ENCODE results near the gene CENPV. TPM values are rescaled to one million over a fixed set of nuclear protein-coding genes. Genes with fewer than 3 reads are reported as not detected.
A peak's percentile ranks its signal among the peaks of the same experiment; 100 is the strongest.

The CENPV gene
- total RNA-seq, 1 experiment from 2014 or later: 64.6 TPM

DNA sequence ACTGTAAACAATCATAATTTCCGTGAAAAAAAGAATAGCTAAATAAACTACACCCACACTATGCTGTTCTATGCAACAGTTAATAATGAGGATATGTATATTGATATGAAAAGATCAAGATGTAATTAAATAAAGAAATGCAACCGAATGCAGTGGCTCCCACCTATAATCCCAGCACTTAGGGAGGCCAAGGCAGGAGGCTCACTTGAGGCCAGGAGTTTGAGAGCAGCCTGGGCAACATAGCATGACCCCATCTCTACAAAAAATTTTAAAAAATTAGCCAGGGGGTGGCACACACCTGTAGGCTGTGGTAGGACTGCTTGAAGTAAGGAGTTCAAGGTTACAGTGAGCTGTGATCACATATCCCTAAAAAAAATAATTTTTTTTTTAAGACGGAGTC lies 14.9 kb downstream of the CENPV start:
- in situ Hi-C loops (cut with HindIII; ENCODE audit: low pct_unique_long_range_greater_than_20kb, low sequenced_read_pairs): no loop called here
- Histone ChIP-seq H3K4me3 (ENCODE audit: low read depth in 2 of 2, low read length in 2 of 2) (no peak overlapping the region), H3K36me3 (ENCODE audit: control insufficient read depth, insufficient read depth, low read length) (no peaks in the 10 kb centered on the region), H3K4me1 (ENCODE audit: control insufficient read depth, insufficient read depth, low read length) (no peaks in the 10 kb centered on the region), H3K27ac (ENCODE audit: low read length) (no peak overlapping the region), H3K27me3 (ENCODE audit: control insufficient read depth, insufficient read depth, low read length) (no peaks in the 10 kb centered on the region), H3K9me3 (ENCODE audit: control insufficient read depth, insufficient read depth, low read depth, low read length) (no peaks in the 10 kb centered on the region)
- ChIA-PET POLR2A (no interaction called here), CTCF (interaction anchor here (0.7 kb wide), 1 partner anchor 102 kb away, joined by 3 read pairs; no protein-coding TSS in a partner anchor)
- intact Hi-C loops (cut with micrococcal nuclease; ENCODE audit: unreplicated experiment): no loop called here
- no TSS peak for BruUV-seq (replicated peaks)
- TF ChIP-seq SIN3A (IDR thresholded peaks at IDR 0.05; ENCODE audit: borderline replicate concordance, insufficient read depth, low read depth, low read length): no peak
- TF ChIP-seq POLR2AphosphoS5 (IDR thresholded peaks at IDR 0.05; ENCODE audit: low read depth, low read length): no peak
- TF ChIP-seq, protein P1, sequence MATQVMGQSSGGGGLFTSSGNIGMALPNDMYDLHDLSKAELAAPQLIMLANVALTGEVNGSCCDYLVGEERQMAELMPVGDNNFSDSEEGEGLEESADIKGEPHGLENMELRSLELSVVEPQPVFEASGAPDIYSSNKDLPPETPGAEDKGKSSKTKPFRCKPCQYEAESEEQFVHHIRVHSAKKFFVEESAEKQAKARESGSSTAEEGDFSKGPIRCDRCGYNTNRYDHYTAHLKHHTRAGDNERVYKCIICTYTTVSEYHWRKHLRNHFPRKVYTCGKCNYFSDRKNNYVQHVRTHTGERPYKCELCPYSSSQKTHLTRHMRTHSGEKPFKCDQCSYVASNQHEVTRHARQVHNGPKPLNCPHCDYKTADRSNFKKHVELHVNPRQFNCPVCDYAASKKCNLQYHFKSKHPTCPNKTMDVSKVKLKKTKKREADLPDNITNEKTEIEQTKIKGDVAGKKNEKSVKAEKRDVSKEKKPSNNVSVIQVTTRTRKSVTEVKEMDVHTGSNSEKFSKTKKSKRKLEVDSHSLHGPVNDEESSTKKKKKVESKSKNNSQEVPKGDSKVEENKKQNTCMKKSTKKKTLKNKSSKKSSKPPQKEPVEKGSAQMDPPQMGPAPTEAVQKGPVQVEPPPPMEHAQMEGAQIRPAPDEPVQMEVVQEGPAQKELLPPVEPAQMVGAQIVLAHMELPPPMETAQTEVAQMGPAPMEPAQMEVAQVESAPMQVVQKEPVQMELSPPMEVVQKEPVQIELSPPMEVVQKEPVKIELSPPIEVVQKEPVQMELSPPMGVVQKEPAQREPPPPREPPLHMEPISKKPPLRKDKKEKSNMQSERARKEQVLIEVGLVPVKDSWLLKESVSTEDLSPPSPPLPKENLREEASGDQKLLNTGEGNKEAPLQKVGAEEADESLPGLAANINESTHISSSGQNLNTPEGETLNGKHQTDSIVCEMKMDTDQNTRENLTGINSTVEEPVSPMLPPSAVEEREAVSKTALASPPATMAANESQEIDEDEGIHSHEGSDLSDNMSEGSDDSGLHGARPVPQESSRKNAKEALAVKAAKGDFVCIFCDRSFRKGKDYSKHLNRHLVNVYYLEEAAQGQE (IDR thresholded peaks at IDR 0.05; ENCODE audit: insufficient read depth in 1 of 2, low read depth in 2 of 2, low read length in 1 of 2): no peak
- no peak for TF ChIP-seq CTCF (IDR thresholded peaks at IDR 0.05)
- ATAC-seq: no peak
- no peak for DNase-seq (ENCODE audit: low read depth, low spot score)

DNA sequence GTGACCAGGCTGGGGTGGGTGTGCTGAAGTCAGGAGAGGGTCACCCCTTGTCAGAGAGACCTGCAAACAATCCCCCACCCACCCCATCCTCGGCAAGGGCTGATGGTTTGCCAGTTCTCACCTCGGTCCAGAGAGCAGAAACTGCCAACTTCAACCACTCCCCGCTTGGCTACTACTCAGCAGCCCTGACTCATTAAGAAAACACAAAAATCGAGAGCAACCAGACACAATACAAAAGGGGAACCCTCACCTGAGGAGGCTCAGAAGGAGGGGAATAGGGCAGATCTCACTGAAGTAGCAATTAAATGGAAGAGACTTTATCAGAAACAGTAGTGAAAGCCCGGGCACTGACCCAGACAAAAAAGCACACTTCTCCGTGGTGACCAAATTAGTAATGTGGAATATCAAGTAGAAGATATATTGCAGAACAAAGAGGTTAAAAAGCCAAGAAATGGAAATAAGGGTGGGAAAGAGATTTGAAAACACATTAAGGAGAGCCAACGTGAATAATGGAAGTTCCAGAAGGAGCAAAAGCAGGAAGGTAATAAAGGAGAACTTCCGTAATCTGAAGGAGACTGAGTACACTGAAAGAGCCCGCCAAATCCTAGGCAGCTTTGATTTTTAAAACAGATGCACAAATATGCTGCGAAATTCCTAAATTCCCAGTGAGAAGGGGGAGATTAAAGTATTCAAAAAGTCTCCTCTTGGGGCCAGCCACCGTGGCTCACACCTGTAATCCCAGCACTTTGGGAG lies 23.6 kb downstream of the CENPV start:
- in situ Hi-C loops (cut with HindIII; ENCODE audit: low pct_unique_long_range_greater_than_20kb, low sequenced_read_pairs) (no loop called here), intact Hi-C loops (cut with micrococcal nuclease; ENCODE audit: unreplicated experiment) (no loop called here)
- BruUV-seq (replicated peaks): no TSS peak
- Histone ChIP-seq H3K4me1 (ENCODE audit: control insufficient read depth, insufficient read depth, low read length) (peaks cover 33% of the 10 kb centered on the region), H3K9me3 (ENCODE audit: control insufficient read depth, insufficient read depth, low read depth, low read length) (no peaks in the 10 kb centered on the region), H3K36me3 (ENCODE audit: control insufficient read depth, insufficient read depth, low read length) (no peaks in the 10 kb centered on the region), H3K4me3 (ENCODE audit: low read depth in 2 of 2, low read length in 2 of 2) (peak overlapping the region in 1 of 2 experiments; percentile 4; a peak in 2 of 4 replicates), H3K27me3 (ENCODE audit: control insufficient read depth, insufficient read depth, low read length) (no peaks in the 10 kb centered on the region), H3K27ac (ENCODE audit: low read length) (peak overlapping the region; percentile 64)
- DNase-seq (ENCODE audit: low read depth, low spot score) (no peak), ATAC-seq (peak; percentile 78)
- ChIA-PET CTCF (no interaction called here), POLR2A (no interaction called here)
- no peak for TF ChIP-seq CTCF (IDR thresholded peaks at IDR 0.05)
- no peak for TF ChIP-seq SIN3A (IDR thresholded peaks at IDR 0.05; ENCODE audit: borderline replicate concordance, insufficient read depth, low read depth, low read length)
- no peak for TF ChIP-seq POLR2AphosphoS5 (IDR thresholded peaks at IDR 0.05; ENCODE audit: low read depth, low read length)
- TF ChIP-seq, protein P1 (IDR thresholded peaks at IDR 0.05; ENCODE audit: insufficient read depth in 1 of 2, low read depth in 2 of 2, low read length in 1 of 2): no peak
- no peak for TF ChIP-seq TCF7L2 (IDR thresholded peaks at IDR 0.05; ENCODE audit: low read depth, low read length)

Data from Panc1 (cell line).